K562 (cell line): ENCODE measurements around the gene PCDHGB2.

Experiments
- E2F5 ChIP-seq: sonication (generic); formaldehyde crosslinking; IDR thresholded peaks from 2 replicates; pipeline ENCODE4 v1.8.0; 2022; ENCODE audit warnings: mild to moderate bottlenecking, missing genetic modification reagents
- EGR1 ChIP-seq: fragments of 450-650 bp; conservative IDR thresholded peaks from 2 replicates; pipeline ENCODE4 v1.6.1; 2017; ENCODE audit warnings: mild to moderate bottlenecking
- ELF2 ChIP-seq: fragments of 250-450 bp; sonication (Bioruptor Pico); IDR thresholded peaks from 2 replicates; pipeline ENCODE4 v1.5.0; 2021; ENCODE audit warnings: mild to moderate bottlenecking
- GTF3C2 ChIP-seq: IDR thresholded peaks from 3 replicates; pipeline ENCODE4 v1.6.1; 2011; ENCODE audit warnings: borderline replicate concordance, mild to moderate bottlenecking, moderate library complexity; ENCODE audit not compliant: insufficient read length; ENCODE audit errors: extremely low read depth
- HNRNPH1 ChIP-seq: fragments of 200-400 bp; formaldehyde crosslinking; optimal IDR thresholded peaks from 2 replicates; pipeline ENCODE3; 2017; ENCODE audit warnings: low read depth, mild to moderate bottlenecking, low read length, moderate library complexity
- MED1 ChIP-seq: sonication (generic); formaldehyde crosslinking; IDR thresholded peaks from 2 replicates; pipeline ENCODE4 v1.8.1; 2023; ENCODE audit warnings: missing genetic modification reagents, borderline replicate concordance
- MEIS2 ChIP-seq: fragments of 450-650 bp; IDR thresholded peaks from 2 replicates; pipeline ENCODE4 v1.6.1; 2014; ENCODE audit warnings: mild to moderate bottlenecking; ENCODE audit not compliant: partially characterized antibody
- PHB ChIP-seq: fragments of 250-450 bp; sonication (Bioruptor Pico); IDR thresholded peaks from 2 replicates; pipeline ENCODE4 v1.5.0; 2021
- PRPF4 ChIP-seq: fragments of 200-400 bp; formaldehyde crosslinking; IDR thresholded peaks from one replicate; pipeline ENCODE4 v1.6.1; 2017; ENCODE audit warnings: low read length, low read depth, mild to moderate bottlenecking; ENCODE audit not compliant: insufficient read depth, poor library complexity, severe bottlenecking
- TEAD4 ChIP-seq, 2 experiments: sonication (generic) in 1 of 2; formaldehyde crosslinking in 1 of 2; IDR thresholded peaks; 2 replicates each; pipeline versions ENCODE4 v1.6.1 to v1.8.0; 2012 to 2022; ENCODE audit warnings: borderline replicate concordance in 1 of 2, inconsistent platforms in 1 of 2, low read length in 1 of 2, mild to moderate bottlenecking in 1 of 2, missing genetic modification reagents in 1 of 2
- ZC3H4 ChIP-seq: sonication (generic); formaldehyde crosslinking; IDR thresholded peaks from 2 replicates; pipeline ENCODE4 v1.9.0; 2021; ENCODE audit warnings: missing genetic modification reagents, borderline replicate concordance
- ZNF644 ChIP-seq: fragments of 200-800 bp; sonication (Bioruptor generic); IDR thresholded peaks from 2 replicates; pipeline ENCODE4 v1.6.1; 2016; ENCODE audit warnings: low read depth, missing genetic modification characterization, missing compliant biosample characterization

- TF ChIP-seq MED1 (CRISPR knock-in tag) (no peak), MEIS2 (no peak), EGR1 (no peak), ZC3H4 (no peak), TEAD4 (IDR thresholded peaks at IDR 0.05; ENCODE audit: low read length) (no peak), TEAD4 (CRISPR knock-in tag; IDR thresholded peaks at IDR 0.05; ENCODE audit: borderline replicate concordance) (no peak), ZNF644 (tag) (no peak), HNRNPH1 (no peak), PRPF4 (no peak), GTF3C2 (no peak), ELF2 (no peak), PHB (CRISPR knock-in tag) (no peak), E2F5 (CRISPR knock-in tag) (no peak)
Observed at GRCh38 chr5:141319699-141320098, 40.1 kb upstream of the PCDHGB2 start.
